Mesothelial cell of epicardium (in vitro differentiated cells): Measurements from ENCODE around the gene ABR. TPM values are rescaled to one million over a fixed set of nuclear protein-coding genes. Genes with fewer than 3 reads are reported as not detected.

Experiments
- DNase-seq, 2 experiments: peaks; one replicate each; pipeline ENCODE4 v3.0.0; 2021; ENCODE audit warnings: low spot score in 2 of 2; ENCODE audit not compliant: unreplicated experiment in 2 of 2
- H3K27ac Mint-ChIP-seq: 2 replicates; pipeline ENCODE4 v1.8.0; 2021; ENCODE audit warnings: mixed read lengths
- H3K27me3 Mint-ChIP-seq: 2 replicates; pipeline ENCODE4 v1.8.0; 2021; ENCODE audit warnings: low read depth, mixed read lengths
- H3K36me3 Mint-ChIP-seq: 2 replicates; pipeline ENCODE4 v1.8.0; 2021; ENCODE audit warnings: mixed read lengths
- H3K4me1 Mint-ChIP-seq: 2 replicates; pipeline ENCODE4 v1.8.0; 2021; ENCODE audit warnings: mixed read lengths
- H3K4me3 Mint-ChIP-seq: 2 replicates; pipeline ENCODE4 v1.8.0; 2021; ENCODE audit warnings: mild to moderate bottlenecking, moderate library complexity, mixed read lengths
- H3K9me3 Mint-ChIP-seq: 2 replicates; pipeline ENCODE4 v1.8.0; 2021; ENCODE audit warnings: mixed read lengths
- CTCF ChIP-seq: fragments of 200-600 bp; sonication (generic); IDR thresholded peaks from one replicate; pipeline ENCODE4 v1.5.0; 2021; ENCODE audit warnings: antibody characterized with exemption; ENCODE audit not compliant: unreplicated experiment
- total RNA-seq: library from RNA; stranded (reverse); gene quantifications from 3 replicates; pipeline ENCODE4 v1.2.1, GENCODE V29; 2021

The ABR gene
- total RNA-seq, 1 donor from 2014 or later = 70.1 TPM

GRCh38 chr17:1190751-1191331 is 11.1 kb upstream of the ABR start:
- Mint-ChIP-seq H3K4me3 (no peak overlapping the region), H3K27ac (no peak overlapping the region), H3K4me1 (peaks cover 2% of the 10 kb centered on the region), H3K27me3 (peaks cover 18% of the 10 kb centered on the region), H3K36me3 (no peaks in the 10 kb centered on the region), H3K9me3 (no peaks in the 10 kb centered on the region)
- DNase-seq = no peak
- no peak for TF ChIP-seq CTCF

- Mint-ChIP-seq H3K4me1 (peaks cover 2% of the 10 kb centered on the region), H3K9me3 (no peaks in the 10 kb centered on the region), H3K36me3 (no peaks in the 10 kb centered on the region), H3K27ac (no peak overlapping the region), H3K27me3 (peaks cover 18% of the 10 kb centered on the region), H3K4me3 (no peak overlapping the region)
- DNase-seq = no peak
- no peak for TF ChIP-seq CTCF
These were observed 9.2 kb upstream of the ABR start for GRCh38 chr17:1188812-1189504.

- TF ChIP-seq CTCF = peak; percentile 92
- Mint-ChIP-seq H3K4me1 (peaks cover 4% of the 10 kb centered on the region), H3K27ac (peak overlapping the region; percentile 30), H3K36me3 (no peaks in the 10 kb centered on the region), H3K27me3 (peaks cover 23% of the 10 kb centered on the region), H3K4me3 (no peak overlapping the region), H3K9me3 (no peaks in the 10 kb centered on the region)
- peak; percentile 74 to 91 for DNase-seq
These were observed 7.4 kb upstream of the ABR start for GRCh38 chr17:1186923-1187771.

GRCh38 chr17:1186214-1186820 is 6.5 kb upstream of the ABR start:
- no peak for TF ChIP-seq CTCF
- Mint-ChIP-seq H3K27ac (no peak overlapping the region), H3K36me3 (no peaks in the 10 kb centered on the region), H3K4me1 (peaks cover 8% of the 10 kb centered on the region), H3K27me3 (peaks cover 31% of the 10 kb centered on the region), H3K9me3 (no peaks in the 10 kb centered on the region), H3K4me3 (no peak overlapping the region)
- no peak for DNase-seq

- DNase-seq = no peak
- peaks cover 31% of the 10 kb centered on the region for H3K27me3 Mint-ChIP-seq
- no peak for TF ChIP-seq CTCF
- H3K4me3 Mint-ChIP-seq = no peak overlapping the region
- no peak overlapping the region for H3K27ac Mint-ChIP-seq
- no peaks in the 10 kb centered on the region for H3K9me3 Mint-ChIP-seq
- peaks cover 12% of the 10 kb centered on the region for H3K4me1 Mint-ChIP-seq
- no peaks in the 10 kb centered on the region for H3K36me3 Mint-ChIP-seq
These were observed 3.5 kb upstream of the ABR start for GRCh38 chr17:1183171-1183873.
